H7 (cell line): ENCODE results near the gene NPHP4. TPM values are rescaled to one million over a fixed set of nuclear protein-coding genes. Genes with fewer than 3 reads are reported as not detected.

Source experiments
- DNase-seq: peaks from one replicate; pipeline ENCODE4 v3.0.0; 2012
- H3K27me3 ChIP-seq: 2 replicates; pipeline ENCODE4 v1.6.0; 2011; ENCODE audit warnings: mild to moderate bottlenecking, low read length; ENCODE audit not compliant: control insufficient read depth, insufficient read depth
- H3K36me3 ChIP-seq: replicated peaks from 2 replicates; pipeline ENCODE4 v1.5.1; 2011; ENCODE audit warnings: low read length; ENCODE audit not compliant: control insufficient read depth, insufficient read depth
- H3K4me3 ChIP-seq: 2 replicates; pipeline ENCODE4 v1.5.1; 2011; ENCODE audit warnings: low read depth, mild to moderate bottlenecking, control low read depth, low read length, moderate library complexity; ENCODE audit not compliant: insufficient read depth
- total RNA-seq: library from RNA; depleted of rRNA; stranded (reverse); fragments of >200 nt; shearing (Covaris generic); gene quantifications from 2 replicates; pipeline ENCODE4 v1.2.3, GENCODE V29; 2014

Gene NPHP4
- total RNA-seq, 1 experiment from 2014 or later: 22.1 TPM

- no peak for DNase-seq
- Histone ChIP-seq H3K4me3 (no peak overlapping the region), H3K36me3 (no peaks in the 10 kb centered on the region; the same call in 1 of the 2 replicates), H3K27me3 (no peaks in the 10 kb centered on the region)
Observed at GRCh38 chr1:5950994-5951785, 41.0 kb downstream of the NPHP4 start.

- Histone ChIP-seq H3K36me3 (no peaks in the 10 kb centered on the region; the same call in 1 of the 2 replicates), H3K27me3 (no peaks in the 10 kb centered on the region), H3K4me3 (no peak overlapping the region)
- no peak for DNase-seq
Observed at GRCh38 chr1:5950201-5950895, 41.9 kb downstream of the NPHP4 start.

GRCh38 chr1:5949761-5950100 is 42.5 kb downstream of the NPHP4 start:
- Histone ChIP-seq H3K27me3 (no peaks in the 10 kb centered on the region), H3K36me3 (no peaks in the 10 kb centered on the region; the same call in 1 of the 2 replicates), H3K4me3 (no peak overlapping the region)
- DNase-seq: no peak

GRCh38 chr1:5949085-5949760 is 43.0 kb downstream of the NPHP4 start:
- no peaks in the 10 kb centered on the region for H3K27me3 ChIP-seq
- peak; percentile 88 for DNase-seq
- H3K4me3 ChIP-seq: no peak overlapping the region
- no peaks in the 10 kb centered on the region; the same call in 1 of the 2 replicates for H3K36me3 ChIP-seq

GRCh38 chr1:5948681-5949005 is 43.6 kb downstream of the NPHP4 start:
- no peak for DNase-seq
- H3K27me3 ChIP-seq: no peaks in the 10 kb centered on the region
- H3K36me3 ChIP-seq: no peaks in the 10 kb centered on the region; the same call in 1 of the 2 replicates
- no peak overlapping the region for H3K4me3 ChIP-seq

- Histone ChIP-seq H3K4me3 (no peak overlapping the region), H3K27me3 (no peaks in the 10 kb centered on the region), H3K36me3 (no peaks in the 10 kb centered on the region)
- DNase-seq: no peak
Observed at GRCh38 chr1:5947978-5948680, 44.1 kb downstream of the NPHP4 start.

GRCh38 chr1:5947071-5947821 is 45.0 kb downstream of the NPHP4 start:
- Histone ChIP-seq H3K36me3 (no peaks in the 10 kb centered on the region), H3K27me3 (no peaks in the 10 kb centered on the region), H3K4me3 (no peak overlapping the region)
- DNase-seq: no peak

- Histone ChIP-seq H3K27me3 (no peaks in the 10 kb centered on the region), H3K36me3 (no peaks in the 10 kb centered on the region), H3K4me3 (no peak overlapping the region)
- no peak for DNase-seq
Observed at GRCh38 chr1:5945445-5945844, 46.8 kb downstream of the NPHP4 start.

GRCh38 chr1:5944843-5945167 is 47.4 kb downstream of the NPHP4 start:
- no peak overlapping the region for H3K4me3 ChIP-seq
- no peak for DNase-seq
- H3K36me3 ChIP-seq: no peaks in the 10 kb centered on the region
- H3K27me3 ChIP-seq: no peaks in the 10 kb centered on the region

GRCh38 chr1:5944154-5944842 is 47.9 kb downstream of the NPHP4 start:
- H3K36me3 ChIP-seq: no peaks in the 10 kb centered on the region
- DNase-seq: no peak
- H3K4me3 ChIP-seq: no peak overlapping the region
- H3K27me3 ChIP-seq: no peaks in the 10 kb centered on the region

- DNase-seq: no peak
- Histone ChIP-seq H3K36me3 (no peaks in the 10 kb centered on the region), H3K4me3 (no peak overlapping the region), H3K27me3 (no peaks in the 10 kb centered on the region)
Observed at GRCh38 chr1:5943343-5944124, 48.7 kb downstream of the NPHP4 start.

GRCh38 chr1:5941671-5942070 is 50.6 kb downstream of the NPHP4 start:
- H3K27me3 ChIP-seq: no peaks in the 10 kb centered on the region
- DNase-seq: no peak
- no peaks in the 10 kb centered on the region for H3K36me3 ChIP-seq
- no peak overlapping the region for H3K4me3 ChIP-seq

GRCh38 chr1:5940723-5941407 is 51.4 kb downstream of the NPHP4 start:
- DNase-seq: no peak
- Histone ChIP-seq H3K36me3 (no peaks in the 10 kb centered on the region), H3K27me3 (no peaks in the 10 kb centered on the region), H3K4me3 (no peak overlapping the region)
